ENCODE measurements around the gene HDAC5.

DNA sequence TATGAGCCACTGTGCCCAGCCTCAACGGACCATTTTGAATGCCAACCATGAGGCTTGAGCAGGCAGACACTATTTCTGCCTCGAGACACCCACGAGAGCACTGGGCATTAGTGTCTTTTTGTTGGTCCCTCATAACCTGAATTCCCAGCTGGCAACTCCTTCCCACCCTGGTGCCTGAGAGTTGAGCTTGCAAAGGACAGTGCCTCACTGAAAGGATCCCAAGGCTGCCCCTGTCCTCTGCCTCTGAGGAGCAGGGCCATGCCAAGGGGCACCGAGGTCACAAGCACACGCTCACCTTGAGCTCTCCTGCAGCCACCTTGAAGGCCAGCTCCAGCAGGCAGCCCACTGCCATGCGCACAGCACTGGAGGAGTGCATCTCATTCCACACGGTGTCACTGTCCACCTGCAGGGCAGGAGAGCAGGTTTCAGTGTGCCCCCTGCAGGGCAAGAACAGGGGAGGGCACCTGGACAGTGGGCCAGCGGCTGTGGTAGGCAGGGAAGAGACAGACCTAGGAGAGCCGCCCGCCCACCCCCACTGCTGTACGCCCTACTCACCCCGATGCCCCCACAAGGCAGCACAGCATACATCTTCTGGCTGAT, 40.1 kb downstream of the HDAC5 start:
- TF ChIP-seq, protein P1, sequence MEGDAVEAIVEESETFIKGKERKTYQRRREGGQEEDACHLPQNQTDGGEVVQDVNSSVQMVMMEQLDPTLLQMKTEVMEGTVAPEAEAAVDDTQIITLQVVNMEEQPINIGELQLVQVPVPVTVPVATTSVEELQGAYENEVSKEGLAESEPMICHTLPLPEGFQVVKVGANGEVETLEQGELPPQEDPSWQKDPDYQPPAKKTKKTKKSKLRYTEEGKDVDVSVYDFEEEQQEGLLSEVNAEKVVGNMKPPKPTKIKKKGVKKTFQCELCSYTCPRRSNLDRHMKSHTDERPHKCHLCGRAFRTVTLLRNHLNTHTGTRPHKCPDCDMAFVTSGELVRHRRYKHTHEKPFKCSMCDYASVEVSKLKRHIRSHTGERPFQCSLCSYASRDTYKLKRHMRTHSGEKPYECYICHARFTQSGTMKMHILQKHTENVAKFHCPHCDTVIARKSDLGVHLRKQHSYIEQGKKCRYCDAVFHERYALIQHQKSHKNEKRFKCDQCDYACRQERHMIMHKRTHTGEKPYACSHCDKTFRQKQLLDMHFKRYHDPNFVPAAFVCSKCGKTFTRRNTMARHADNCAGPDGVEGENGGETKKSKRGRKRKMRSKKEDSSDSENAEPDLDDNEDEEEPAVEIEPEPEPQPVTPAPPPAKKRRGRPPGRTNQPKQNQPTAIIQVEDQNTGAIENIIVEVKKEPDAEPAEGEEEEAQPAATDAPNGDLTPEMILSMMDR (IDR thresholded peaks at IDR 0.05) = no peak
- no peak for TF ChIP-seq POLR2A (IDR thresholded peaks at IDR 0.05)
